ENCODE results near the gene SLC26A4.
A peak's percentile ranks its signal among the peaks of the same experiment; 100 is the strongest.

SLC26A4 gene

DNA sequence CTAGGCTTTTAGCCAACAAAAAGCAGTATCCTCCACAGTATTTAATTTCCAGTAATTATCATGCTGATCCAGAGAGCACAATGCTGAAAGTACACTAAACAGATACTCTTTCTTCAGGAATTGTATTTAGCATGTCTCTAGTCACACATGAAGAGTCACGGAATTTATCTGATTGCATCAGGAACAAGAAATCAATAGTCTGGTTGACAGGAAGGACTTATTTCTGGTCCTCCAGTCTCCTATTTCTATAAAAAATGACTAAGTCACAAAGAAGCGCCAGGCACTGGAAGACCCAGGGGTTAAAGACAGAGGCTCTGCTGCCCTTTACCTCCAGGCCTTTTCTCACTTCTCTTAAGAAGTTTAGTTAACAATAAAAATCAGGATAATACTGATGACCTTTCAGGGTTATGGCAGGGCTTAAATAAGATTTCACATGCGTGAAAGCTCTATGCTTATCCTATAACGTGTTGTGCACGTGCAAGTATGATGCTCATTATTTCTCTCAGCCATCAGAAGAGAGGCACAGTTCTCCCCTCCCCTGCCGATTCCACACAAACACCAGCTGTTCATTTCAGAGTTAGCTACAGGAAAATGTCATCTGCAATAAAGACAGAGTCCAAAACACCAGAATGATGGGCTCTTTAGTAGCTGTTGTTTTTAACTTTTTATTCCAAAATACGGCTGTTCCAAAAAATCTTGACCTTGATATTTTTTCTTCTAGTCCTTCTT, 36.9 kb downstream of the SLC26A4 start:
- no peak for DNase-seq

DNA sequence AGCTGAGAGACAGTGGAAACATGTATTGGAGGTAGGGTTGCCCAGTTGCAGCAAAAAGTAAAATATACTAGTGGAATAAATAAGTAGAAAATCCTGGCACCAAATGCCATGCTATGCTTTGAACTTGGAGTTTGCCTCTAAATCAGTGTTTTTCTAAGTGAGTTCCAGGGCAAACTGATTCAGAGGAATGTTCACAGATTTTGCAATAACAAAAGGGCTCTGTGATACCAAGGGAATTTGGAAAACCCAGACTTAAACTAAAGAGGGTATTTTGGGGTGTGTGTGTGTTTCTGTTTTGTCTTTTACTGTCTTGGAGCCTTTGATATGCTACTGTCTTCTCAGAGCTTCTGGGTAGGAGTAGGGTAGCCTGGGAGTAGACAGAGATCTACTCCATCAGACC, 39.9 kb downstream of the SLC26A4 start:
- no peak for DNase-seq

DNA sequence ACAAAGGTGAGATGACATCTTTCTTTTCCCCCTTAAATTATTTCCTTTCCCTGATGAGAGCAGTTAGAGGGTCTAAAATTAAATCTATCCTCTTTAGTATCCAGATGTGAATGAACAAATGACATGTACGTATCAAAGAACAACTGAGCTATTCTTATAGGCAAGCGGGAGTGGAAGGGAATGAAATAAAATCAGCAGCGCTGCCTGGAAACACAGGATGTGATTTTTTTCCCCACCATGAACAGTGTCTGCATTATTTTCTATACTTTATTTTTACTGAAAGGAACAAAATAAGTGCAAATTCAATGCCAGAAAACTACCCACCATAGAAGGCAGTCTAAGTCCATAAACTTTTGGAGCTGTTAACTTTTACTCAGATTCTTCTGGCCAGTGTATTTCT, 40.6 kb downstream of the SLC26A4 start:
- DNase-seq: no peak

DNA sequence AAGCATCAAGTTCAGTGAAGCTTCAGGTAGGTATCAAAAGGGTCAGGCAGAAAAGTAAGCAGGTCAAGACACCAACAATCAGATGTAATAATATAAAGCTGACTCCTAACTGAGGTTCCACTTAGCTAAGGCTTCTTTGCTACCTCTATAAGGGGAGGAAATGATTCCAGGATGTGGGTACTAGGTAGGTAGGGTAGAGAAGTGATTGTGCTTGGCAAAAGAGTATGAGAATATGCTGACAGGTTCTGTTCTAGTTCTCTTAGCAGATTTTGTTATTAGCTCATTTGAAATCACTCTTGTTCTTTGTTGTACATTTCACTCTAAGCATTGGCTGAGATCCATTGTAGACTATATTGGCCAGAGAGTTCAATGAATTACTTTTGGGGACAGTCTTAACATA, 42.6 kb downstream of the SLC26A4 start:
- no peak for DNase-seq

DNA sequence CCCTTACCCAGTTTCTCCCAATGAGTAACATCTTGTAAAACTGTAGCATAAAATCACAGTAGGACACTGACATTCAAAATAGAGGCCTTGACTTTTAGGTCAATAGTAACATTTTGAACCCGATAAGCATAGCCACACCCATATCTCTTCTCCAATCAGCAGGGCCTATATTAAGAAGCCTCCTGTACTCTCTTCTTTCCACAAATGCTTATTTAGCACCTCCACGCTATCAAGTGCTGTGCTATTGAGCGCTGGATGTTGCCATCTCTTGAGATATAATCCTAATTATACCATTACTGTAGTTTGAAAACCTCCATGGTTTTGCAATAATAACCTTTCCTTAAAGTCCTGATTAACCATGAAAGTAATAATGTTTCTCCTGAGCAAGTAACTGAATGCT, 43.2 kb downstream of the SLC26A4 start:
- no peak for DNase-seq

DNA sequence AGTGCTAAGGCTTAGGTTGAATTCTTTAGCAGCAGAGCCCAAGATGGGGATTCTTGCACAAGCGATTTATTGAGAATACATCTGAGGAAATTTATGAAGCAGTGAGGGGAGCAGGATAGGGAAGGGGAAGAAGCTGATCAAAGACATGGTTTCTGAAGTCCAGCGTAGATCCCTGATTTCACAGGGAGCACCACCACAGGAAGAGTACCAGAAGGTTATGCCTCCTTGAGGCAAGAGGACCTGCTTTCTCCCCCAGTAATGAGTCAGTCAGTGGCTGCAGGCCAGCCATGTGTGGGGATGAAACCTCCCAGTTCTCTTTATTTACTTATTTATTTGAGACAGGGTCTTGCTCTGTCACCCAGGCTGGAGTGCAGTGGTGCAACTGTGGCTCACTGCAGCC, 48.3 kb downstream of the SLC26A4 start:
- no peak for DNase-seq

DNA sequence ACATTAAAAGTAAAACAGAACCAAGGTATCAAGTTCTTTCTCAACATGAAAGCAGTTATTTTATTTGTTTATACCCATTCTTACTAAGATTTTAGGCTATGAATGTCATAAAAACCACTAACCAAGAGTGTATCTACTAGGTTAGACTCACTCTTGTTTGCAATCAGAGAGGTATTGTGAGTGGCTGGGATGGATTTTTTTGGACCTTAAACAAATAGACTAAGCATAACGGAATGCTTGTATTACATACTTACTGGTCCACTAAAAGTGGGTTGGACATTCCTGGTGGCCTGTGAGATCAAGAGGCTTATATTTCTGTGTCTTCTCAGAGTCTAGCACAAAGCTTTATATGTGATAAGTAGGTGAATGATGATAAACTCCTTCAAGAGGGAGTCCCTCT, 50.7 kb downstream of the SLC26A4 start:
- DNase-seq: no peak

DNA sequence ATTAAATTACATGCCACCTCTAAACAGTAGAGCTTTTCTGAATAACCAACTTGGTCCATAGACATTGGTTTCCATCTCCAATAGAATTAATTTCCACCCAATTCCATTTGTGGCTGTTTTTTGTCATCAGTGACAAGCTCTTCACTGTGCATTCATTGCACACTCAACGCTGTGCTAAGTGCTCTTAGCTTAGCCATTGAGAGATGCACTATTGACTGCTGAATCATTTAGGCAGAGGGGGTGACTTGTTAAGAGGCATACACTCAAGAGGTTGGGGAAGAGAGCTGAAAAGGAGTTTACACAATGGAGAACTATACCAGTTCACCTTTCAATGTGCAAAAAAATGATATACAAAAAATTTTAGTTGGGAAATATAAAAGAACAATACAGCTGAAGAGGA, 51.4 kb downstream of the SLC26A4 start:
- DNase-seq: no peak

DNA sequence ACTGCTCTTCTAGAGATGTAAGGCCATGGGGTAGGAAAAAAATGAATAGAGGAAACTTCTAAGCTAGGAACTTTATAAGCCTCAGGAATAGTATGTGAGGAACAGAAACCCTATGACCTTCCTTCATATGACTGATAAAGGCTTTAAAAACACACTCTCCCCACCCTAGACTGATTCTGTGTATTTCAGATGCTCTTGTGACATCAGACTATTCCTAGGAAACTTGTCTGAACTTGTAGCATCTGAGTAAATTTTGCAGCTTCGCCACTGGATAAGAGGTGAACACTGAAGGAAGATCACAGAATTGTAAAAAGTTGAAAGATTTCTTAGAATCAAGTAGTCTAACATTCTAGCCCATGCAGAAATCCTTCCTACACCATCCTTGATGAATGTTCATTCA, 52.3 kb downstream of the SLC26A4 start:
- DNase-seq: no peak

DNA sequence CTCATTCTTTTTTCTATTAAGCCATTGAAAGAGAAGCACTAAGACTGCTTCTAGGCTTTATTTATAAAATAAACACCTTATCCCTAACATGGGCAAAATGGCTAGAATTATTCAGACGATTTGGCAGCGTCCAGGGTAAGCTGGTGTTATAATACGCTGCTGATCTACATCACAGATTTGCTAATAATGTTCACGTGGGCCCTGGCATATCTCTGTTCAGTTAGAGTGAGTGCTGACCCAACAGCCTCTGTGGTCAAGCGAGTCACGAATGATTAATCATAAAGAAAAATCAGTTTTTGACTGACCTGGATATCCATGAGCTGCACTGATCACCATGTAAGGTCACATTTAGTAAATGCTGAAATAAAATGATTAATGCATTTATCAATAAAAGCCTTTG, 54.9 kb downstream of the SLC26A4 start:
- DNase-seq: no peak

DNA sequence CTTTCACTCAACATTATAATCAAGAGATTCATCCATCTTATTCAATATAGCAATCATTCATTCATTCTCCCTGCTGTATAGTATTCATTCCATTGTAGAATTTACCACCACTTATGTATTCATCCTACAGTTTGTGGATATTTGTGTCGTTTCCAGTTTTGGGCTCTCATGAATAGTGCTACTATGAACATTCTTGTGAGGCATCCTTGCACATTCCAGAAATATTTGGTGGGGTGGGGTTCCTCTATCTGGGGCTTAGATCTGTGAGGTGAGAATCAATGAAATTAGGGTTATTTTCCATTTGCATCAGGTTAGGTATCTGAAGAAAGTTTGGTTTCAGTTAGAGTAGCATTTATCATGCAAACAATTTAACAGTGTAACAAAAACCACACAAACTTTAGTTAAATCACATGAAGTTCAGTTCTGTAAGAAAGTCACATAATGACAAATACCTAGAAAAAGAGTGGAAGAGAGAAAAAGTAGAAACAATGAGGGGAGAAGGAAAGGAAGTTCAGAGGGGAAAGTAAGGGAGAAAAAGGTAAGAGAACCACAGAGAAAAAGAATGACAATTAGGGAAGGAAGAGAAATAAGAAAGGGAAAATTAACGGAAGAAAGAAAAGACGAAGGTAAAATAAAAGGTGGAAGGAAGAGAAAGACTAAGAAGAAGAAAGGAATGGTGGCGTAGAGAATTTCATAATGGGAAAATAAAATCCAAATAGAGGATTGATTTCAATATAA, 58.0 kb downstream of the SLC26A4 start:
- DNase-seq: no peak

DNA sequence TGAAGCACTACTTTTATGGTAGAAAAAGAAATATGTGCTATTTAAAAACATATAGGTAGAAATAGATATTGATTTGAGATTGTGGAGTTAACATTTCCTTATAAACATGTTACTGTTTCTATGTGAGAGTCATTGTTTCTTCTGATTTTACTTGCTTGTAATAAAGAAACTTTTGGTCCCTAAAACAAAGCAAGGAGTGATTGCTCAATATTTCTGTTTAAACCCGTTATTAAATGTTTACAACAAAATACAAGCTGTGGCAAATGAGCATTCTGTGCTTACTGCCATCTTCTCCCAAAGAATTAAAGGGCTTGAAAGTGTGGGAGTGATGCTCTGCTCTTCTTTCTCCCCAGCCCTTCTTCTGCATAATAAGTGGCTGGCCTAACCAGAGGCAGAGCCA, 60.7 kb downstream of the SLC26A4 start:
- no peak for DNase-seq

DNA sequence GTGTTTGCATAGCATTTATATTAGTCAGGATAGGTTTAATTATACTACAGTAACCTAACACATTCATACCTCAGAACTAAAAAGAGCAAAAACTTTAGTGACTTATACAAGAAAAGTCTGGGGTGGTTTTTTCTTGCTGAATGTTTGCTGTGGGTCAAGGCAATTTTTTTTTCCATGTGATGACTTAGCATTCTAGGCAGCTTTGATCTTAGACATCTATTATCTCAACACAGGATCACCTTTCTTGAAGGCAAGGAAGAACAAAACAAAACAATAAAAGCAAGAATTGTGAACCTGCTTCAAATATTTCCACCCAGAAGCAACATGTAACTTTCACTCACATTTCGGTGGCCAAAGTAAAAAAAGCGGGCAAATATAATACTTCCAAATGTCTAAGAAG, 62.6 kb downstream of the SLC26A4 start:
- DNase-seq: no peak

DNA sequence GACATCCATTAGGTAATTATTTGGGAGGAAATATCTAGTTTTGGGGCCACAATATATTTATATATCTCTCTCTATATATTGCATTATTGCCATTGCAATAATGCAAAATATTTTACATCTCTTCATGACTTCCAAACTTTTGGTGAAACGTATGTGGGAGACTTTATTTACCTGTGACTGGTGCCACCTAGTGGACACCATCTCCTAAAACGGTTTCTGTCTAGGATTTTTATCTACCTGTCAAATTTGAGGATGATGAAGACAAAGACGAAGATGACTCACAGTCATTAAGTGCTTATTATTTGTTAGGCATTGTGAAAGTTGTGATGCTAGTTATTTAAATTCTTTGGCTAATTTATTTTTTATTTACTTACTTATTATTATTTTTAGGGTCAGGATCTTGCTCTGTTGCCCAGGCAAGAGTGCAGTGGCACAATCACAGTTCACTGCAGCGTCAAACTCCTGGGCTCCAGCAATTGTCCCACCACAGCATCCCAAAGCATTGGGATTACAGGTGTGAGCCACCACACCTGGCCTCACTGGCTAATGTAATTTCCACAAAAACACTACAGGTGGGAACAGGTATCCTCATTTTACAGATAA, 64.6 kb downstream of the SLC26A4 start:
- DNase-seq: peak; percentile 12 to 39

DNA sequence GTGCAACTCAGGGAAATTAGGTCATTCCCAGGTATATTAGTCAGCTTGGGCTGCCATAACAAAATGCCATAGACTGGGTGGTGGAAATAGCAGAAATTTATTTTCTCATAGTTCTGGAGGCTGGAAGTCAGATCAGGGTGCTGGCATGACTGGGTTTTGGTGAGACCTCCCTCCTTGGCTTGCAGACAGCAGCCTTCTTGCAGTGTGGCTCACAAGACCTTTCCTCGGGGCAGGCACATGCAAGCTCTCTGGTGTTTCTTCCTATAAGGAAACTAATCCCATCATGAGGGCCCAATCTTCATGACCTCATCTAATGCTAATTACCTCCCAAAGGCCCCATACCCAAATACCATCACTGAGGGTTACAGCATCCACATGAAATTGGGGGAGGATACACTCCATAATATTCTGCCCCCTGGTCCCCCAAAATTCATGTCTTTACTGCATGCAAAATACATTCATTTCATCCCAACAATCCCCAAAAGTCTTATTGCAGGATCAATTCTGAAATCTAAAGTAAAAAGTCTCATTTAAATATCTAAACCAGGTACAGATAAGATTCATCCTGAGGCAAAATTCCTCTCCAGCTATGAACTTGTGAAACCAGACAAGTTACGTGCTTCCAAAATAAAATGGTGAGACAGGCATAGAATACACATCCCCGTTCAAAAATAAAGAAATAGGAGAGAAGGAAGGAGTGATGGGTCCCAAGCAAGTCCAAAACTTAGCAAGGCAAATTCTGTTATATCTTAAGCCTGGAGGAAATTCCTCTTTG, 65.9 kb downstream of the SLC26A4 start:
- DNase-seq: no peak

DNA sequence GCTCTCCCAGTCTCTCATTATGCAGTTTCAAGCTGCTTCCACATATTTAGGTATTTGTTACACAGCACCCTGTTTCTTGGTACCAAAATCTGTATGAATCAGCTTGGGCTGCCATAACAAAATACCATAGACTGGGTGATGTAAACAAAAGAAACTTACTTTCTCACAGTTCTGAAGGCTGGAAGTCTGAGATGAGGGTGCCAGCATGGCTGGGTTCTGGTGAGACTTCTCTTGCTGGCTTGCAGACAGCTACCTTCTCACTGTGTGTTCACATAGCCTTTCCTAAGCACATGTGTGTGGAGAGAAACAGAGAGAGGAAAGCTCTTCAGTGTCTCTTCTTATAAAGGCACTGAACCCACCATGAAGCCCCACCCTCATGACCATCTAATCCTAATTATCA, 67.6 kb downstream of the SLC26A4 start:
- no peak for DNase-seq

DNA sequence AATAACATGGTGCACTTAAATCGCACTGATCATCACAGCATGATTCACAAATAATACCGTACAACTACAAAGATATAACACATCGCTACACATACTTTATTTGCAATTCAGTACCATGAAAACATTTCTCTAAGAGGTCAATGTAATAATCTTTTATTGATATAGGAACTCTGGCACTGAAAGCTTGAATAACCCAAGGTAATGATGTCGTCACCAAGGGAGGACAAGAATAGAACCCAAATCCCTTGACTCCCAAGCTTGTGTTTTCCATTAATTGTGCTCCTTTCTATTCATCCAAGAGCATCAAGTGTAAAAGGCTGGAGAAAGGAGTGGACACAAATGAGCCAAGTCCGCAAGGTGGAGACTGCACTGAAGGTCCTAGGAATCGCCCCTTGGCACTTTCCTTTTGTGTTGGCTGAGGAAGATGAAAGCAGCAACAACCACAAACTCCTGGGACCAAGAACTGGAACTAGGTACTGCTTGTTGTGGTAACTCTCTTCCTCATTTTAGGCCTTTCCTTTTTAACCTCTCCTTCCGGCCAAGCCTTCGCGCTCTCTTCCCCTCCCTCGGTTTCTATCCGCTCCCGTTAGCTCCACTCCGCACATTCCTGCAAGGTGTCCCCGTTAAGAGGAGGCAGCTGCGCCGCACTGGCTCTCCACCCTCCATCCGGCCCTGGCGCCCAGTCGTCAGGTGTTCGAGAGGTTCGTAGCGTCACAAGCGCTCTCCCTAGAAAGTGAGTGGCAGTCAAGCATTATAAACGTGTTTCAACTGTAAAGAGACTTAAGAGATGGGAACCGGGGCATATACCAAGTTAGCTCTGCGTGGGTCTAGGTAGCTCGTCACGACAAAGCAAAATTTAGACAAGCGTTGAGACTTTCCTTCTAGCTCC, 82.3 kb downstream of the SLC26A4 start:
- peak; percentile 30 to 40 for DNase-seq

DNA sequence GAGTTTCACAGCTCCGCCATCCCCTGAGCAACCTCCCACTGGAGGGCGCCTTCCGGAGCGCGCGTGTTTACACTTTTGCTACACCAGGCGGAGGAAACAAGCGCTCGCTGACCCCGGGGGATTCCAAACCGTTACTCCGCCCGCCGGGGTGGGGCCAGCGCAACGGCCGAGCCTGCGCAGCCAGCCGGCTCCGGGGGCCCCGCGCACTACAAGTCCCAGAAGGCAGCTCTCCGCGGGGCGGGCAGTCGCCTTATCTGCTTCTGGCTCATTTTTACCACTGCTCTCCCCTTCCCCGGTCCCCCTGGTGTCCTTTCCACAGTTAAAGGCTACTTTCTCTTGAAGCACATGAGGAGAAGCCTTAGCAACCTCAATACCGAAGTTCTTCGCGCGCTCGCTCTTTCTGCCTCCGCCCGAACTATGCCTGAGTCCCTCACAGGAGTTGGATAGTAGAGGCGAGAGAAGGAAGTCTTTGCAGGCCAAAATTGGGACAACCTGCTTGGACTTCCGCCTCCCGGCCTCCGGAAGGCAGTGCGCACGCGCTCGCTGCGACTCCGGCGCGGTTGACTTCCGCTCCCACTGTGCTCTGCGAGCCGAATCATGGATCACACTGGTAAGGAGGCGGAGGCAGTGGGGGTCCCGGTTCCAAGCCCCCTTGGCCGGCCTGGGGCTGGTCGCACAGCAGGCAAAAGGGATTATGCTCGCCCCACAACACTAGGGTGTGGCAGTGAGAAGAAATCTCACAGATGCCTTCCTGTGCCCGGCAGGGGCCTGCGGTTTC, 83.1 kb downstream of the SLC26A4 start, which contains the start of gene CBLL1:
CBLL1 (plus strand) TSS at position 576 of the 778 bp plus-strand sequence; CDS start at position 598, 22 bp downstream.
- peak; percentile 95 to 97 for DNase-seq

DNA sequence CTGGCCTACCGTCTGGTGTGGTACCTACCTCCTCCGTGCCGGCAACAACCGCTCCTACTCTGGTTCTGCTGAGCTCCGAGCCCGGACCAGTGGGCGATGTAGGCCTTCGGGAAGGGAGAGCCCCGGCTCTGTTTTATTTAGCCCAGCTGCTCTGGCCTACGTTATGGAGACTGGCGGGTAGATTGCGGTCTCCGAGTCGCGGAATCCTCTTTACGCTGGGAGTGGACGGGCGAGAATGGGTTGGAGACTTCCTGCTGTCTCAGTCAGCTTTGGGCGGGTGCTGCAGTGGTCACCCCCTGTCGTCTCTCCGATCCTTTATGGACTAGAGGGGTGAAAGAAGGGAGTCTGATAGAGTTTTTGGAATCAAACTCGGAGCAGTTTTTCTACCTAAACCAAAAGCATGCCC, 83.7 kb downstream of the SLC26A4 start:
- DNase-seq: peak in 1 of 2 donors; percentile 51

DNA sequence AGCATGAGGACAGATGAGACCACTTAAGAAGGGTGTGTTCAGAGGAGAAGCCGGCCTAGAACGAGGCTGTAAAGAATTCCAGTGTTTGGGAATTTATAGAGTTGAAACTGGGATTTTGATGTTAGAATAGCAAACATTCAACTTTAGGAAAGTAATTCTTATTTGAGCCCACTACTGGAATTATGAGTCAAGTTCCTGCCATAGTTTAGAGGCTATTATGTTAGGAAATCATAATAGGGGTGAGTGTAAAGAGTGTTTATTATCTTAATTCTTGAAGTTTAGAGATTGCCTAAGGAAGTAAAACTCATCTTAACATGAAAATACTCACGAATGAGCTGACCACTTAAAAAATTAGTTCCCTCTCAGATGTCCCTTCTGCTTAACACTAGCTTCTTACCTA, 85.4 kb downstream of the SLC26A4 start:
- no peak for DNase-seq

DNA sequence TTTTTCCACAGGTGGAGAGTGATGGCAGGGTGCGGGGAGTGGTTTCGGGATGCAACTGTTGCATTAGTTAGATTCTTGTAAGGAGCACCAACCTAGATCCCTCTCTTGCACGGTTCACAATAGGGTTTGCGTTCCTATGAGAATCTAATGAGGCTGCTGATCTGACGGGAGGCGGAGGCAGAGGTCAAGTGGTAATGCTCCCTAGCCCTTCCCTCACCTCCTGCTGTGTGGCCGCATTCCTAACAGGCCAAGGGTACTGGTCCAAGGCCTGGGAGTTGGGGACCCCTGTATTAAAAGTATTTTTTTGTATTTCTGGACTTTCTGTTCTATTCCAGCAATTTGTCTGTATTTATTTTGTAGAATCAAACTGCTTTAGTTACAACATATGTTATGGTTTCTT, 90.5 kb downstream of the SLC26A4 start:
- no peak for DNase-seq

Data from inflammatory macrophage treated with lipopolysaccharide for 1 hour (primary cell).